Adrenal gland (tissue), 12 donors: ENCODE data around the gene ACSL6. TPM values are rescaled to one million over a fixed set of nuclear protein-coding genes. Genes with fewer than 3 reads are reported as not detected.

Source experiments
- DNase-seq, 7 donors: peaks; one replicate each; pipeline ENCODE4 v3.0.0-alpha.2; 2019 to 2020
- H3K27ac ChIP-seq, 5 donors: fragments of 200-600 bp; sonication (generic) in 4 of 5; 1 replicate in 3 of 5; 2 replicates in 2 of 5; pipeline versions ENCODE4 v1.5.1 to v1.8.0; 2016 to 2020; ENCODE audit warnings: mild to moderate bottlenecking in 1 of 5
- H3K27me3 ChIP-seq: fragments of 200-600 bp; 2 replicates; pipeline ENCODE4 v1.8.0; 2021
- H3K36me3 ChIP-seq, 2 donors: fragments of 200-600 bp; replicated peaks in 1 of 2; 1 replicate in 1 of 2; 2 replicates in 1 of 2; pipeline versions ENCODE4 v1.5.1 to v1.8.0; 2018 to 2022
- H3K4me1 ChIP-seq, 2 donors: fragments of 200-600 bp; replicated peaks in 1 of 2; 1 replicate in 1 of 2; 2 replicates in 1 of 2; pipeline versions ENCODE4 v1.5.1 to v1.8.0; 2018 to 2021
- H3K4me3 ChIP-seq, 4 donors: fragments of 200-600 bp; sonication (generic) in 3 of 4; one replicate each; pipeline ENCODE4 v1.5.1; 2016 to 2018
- H3K9me3 ChIP-seq, 3 donors: fragments of 200-600 bp; sonication (generic) in 1 of 3; replicated peaks in 1 of 3; 1 replicate in 2 of 3; 2 replicates in 1 of 3; pipeline versions ENCODE4 v1.5.1 to v1.8.0; 2016 to 2021
- CTCF ChIP-seq, 6 experiments: fragments of 450-650 bp in 4 of 6; fragments of 200-600 bp in 2 of 6; sonication (generic) in 1 of 6; IDR thresholded peaks; 1 replicate in 5 of 6; 2 replicates in 1 of 6; pipeline versions ENCODE4 v1.5.1 to v1.8.0; 2016 to 2021; ENCODE audit warnings: antibody characterized with exemption in 6 of 6, mild to moderate bottlenecking in 2 of 6, moderate library complexity in 1 of 6
- POLR2A ChIP-seq, 2 donors: fragments of 450-650 bp; IDR thresholded peaks; one replicate each; pipeline ENCODE4 v1.6.1; 2017; ENCODE audit warnings: antibody characterized with exemption in 2 of 2, mild to moderate bottlenecking in 2 of 2, moderate library complexity in 1 of 2
- WGBS, 4 donors: extraction: QIAGEN DNeasy Blood & Tissue Kit in 2 of 4; methylation state at CpG; one replicate each; pipeline versions ENCODE4 v1.1.5 to v1.1.7; 2013 to 2017; 5-methylcytosine and 5-hydroxymethylcytosine counted together
- intact Hi-C, 2 donors: fragments of 100-400 bp; cut with DNase I; formaldehyde crosslinking; loops; one replicate each; pipeline versions ENCODE4 v1.14.1 to v1.15.0; 2022 to 2023
- polyA plus RNA-seq, 3 donors: library from polyadenylated mRNA; stranded (reverse); fragments of 200-250 nt in 2 of 3; fragments of 350-450 nt in 1 of 3; fragmentation: Illumina TruSeq in 1 of 3; extraction: RNeasy Lipid Tissue Mini Kit (QIAGEN cat#74804) in 1 of 3; gene quantifications; one replicate each; pipeline ENCODE4 v1.2.3, GENCODE V29; 2013 to 2014
- total RNA-seq, 9 donors: library from RNA; depleted of rRNA in 4 of 9; stranded (reverse); fragments of >200 nt in 4 of 9; fragments of 120-200 nt in 1 of 9; fragmentation: NEBNext Ultra II Directional in 1 of 9; extraction: Animal tissue kit (Norgen Biotek cat#: 25700) in 1 of 9; gene quantifications; one replicate each; pipeline versions ENCODE4 v1.1.0 to v1.2.4, GENCODE V29; 2013 to 2023
- donor health status: healthy with polysubstance abuse.
- donor health status: Bipolar disorder and iron deficiency.
- donor health status: DM: yes; HTN: yes; CAD: no.
- donor health status: DM: no; HTN: no; CAD: no.
- donor health status: DM: no; HTN: no; CAD: no.
- donor health status: DM: yes; HTN: yes; CAD: no.

The ACSL6 gene
- total and polyA plus RNA-seq, 12 donors: 2.5 to 14.5 (median 7.2) TPM

GRCh38 chr5:131988601-131989000 is 22.9 kb downstream of the ACSL6 start:
- Histone ChIP-seq H3K36me3 (no peaks in the 10 kb centered on the region), H3K27me3 (no peaks in the 10 kb centered on the region), H3K4me3 (no peak overlapping the region), H3K9me3 (no peaks in the 10 kb centered on the region), H3K4me1 (no peaks in the 10 kb centered on the region), H3K27ac (no peak overlapping the region)
- intact Hi-C loops: no loop called here
- TF ChIP-seq POLR2A (IDR thresholded peaks at IDR 0.05) (no peak), CTCF (IDR thresholded peaks at IDR 0.05) (no peak)
- 91 to 100% (median 96%) methylated on average over 3 to 6 of the region's 6 CpGs for WGBS, 4 donors
- DNase-seq: no peak

- Histone ChIP-seq H3K27ac (no peak overlapping the region), H3K27me3 (no peaks in the 10 kb centered on the region), H3K4me3 (no peak overlapping the region), H3K9me3 (no peaks in the 10 kb centered on the region), H3K36me3 (no peaks in the 10 kb centered on the region), H3K4me1 (no peaks in the 10 kb centered on the region)
- TF ChIP-seq CTCF (IDR thresholded peaks at IDR 0.05) (no peak), POLR2A (IDR thresholded peaks at IDR 0.05) (no peak)
- DNase-seq: no peak
- intact Hi-C loops: no loop called here
- 67 to 91% (median 84%) methylated on average over 1 to 3 of the region's 3 CpGs; no CpG with 5 or more reads in 1 of the 4 donors for WGBS, 4 donors
Measured at GRCh38 chr5:131987251-131987650, 24.2 kb downstream of the ACSL6 start.

- Histone ChIP-seq H3K36me3 (no peaks in the 10 kb centered on the region), H3K27me3 (no peaks in the 10 kb centered on the region), H3K4me3 (no peak overlapping the region), H3K4me1 (no peaks in the 10 kb centered on the region), H3K27ac (no peak overlapping the region), H3K9me3 (no peaks in the 10 kb centered on the region)
- intact Hi-C loops: no loop called here
- TF ChIP-seq POLR2A (IDR thresholded peaks at IDR 0.05): no peak
- DNase-seq: no peak
- WGBS, 4 donors: 93 to 98% (median 95%) methylated on average over 8 of the region's 8 CpGs
Measured at GRCh38 chr5:131986161-131986912, 25.1 kb downstream of the ACSL6 start.

GRCh38 chr5:131984956-131985665 is 26.3 kb downstream of the ACSL6 start:
- Histone ChIP-seq H3K27me3 (no peaks in the 10 kb centered on the region), H3K27ac (no peak overlapping the region), H3K9me3 (no peaks in the 10 kb centered on the region), H3K4me3 (no peak overlapping the region), H3K4me1 (no peaks in the 10 kb centered on the region), H3K36me3 (no peaks in the 10 kb centered on the region)
- TF ChIP-seq CTCF (IDR thresholded peaks at IDR 0.05) (no peak), POLR2A (IDR thresholded peaks at IDR 0.05) (no peak)
- intact Hi-C loops: no loop called here
- 95 to 99% (median 97%) methylated on average over 8 of the region's 8 CpGs for WGBS, 4 donors
- DNase-seq: no peak
